Pancreas (tissue), 10 donors: ENCODE results near the gene DCBLD2. TPM values are rescaled to one million over a fixed set of nuclear protein-coding genes. Genes with fewer than 3 reads are reported as not detected.

Source experiments
- ATAC-seq, 4 donors: fragments of 200-7000 bp; cut with Tn5 transposase; one replicate each; pipeline versions ENCODE4 v1.8.0 to v1.9.1; 2020; ENCODE audit warnings: mild to moderate bottlenecking in 4 of 4, moderate library complexity in 4 of 4
- DNase-seq, 6 donors: peaks; one replicate each; pipeline ENCODE4 v3.0.0-alpha.2; 2020
- FAIRE-seq: peaks from 2 replicates; lab custom pipeline; 2012; peaks lifted over from hg19 to GRCh38; lab: Jason Lieb, UNC
- H3K27ac ChIP-seq, 4 donors: fragments of 200-600 bp; sonication (generic); 1 replicate in 3 of 4; 2 replicates in 1 of 4; pipeline versions ENCODE4 v1.5.0 to v1.8.0; 2020
- H3K27me3 ChIP-seq, 4 donors: fragments of 200-600 bp; one replicate each; pipeline ENCODE4 v1.8.0; 2021
- H3K36me3 ChIP-seq, 3 donors: fragments of 200-600 bp; sonication (generic) in 1 of 3; one replicate each; pipeline versions ENCODE4 v1.5.0 to v1.8.0; 2020 to 2021
- H3K4me1 ChIP-seq, 3 donors: fragments of 200-600 bp; one replicate each; pipeline ENCODE4 v1.8.0; 2021
- H3K4me3 ChIP-seq, 4 donors: fragments of 200-600 bp; sonication (generic) in 2 of 4; one replicate each; pipeline versions ENCODE4 v1.5.0 to v1.8.0; 2020 to 2021
- H3K9me3 ChIP-seq, 4 donors: fragments of 200-600 bp; one replicate each; pipeline ENCODE4 v1.8.0; 2021
- CTCF ChIP-seq, 4 donors: fragments of 200-600 bp; sonication (generic) in 3 of 4; IDR thresholded peaks; one replicate each; pipeline versions ENCODE4 v1.5.0 to v1.8.0; 2021; ENCODE audit warnings: antibody characterized with exemption in 4 of 4
- WGBS, 2 donors: extraction: QIAGEN DNeasy Blood & Tissue Kit; methylation state at CpG; one replicate each; pipeline ENCODE4 v1.1.7; 2013; 5-methylcytosine and 5-hydroxymethylcytosine counted together
- intact Hi-C, 3 donors: fragments of 100-400 bp; cut with DNase I; formaldehyde crosslinking; loops; one replicate each; pipeline versions ENCODE4 v1.11.1 to v1.14.2; 2022
- polyA plus RNA-seq, 2 donors: library from polyadenylated mRNA; stranded (reverse); fragments of 200-250 nt; gene quantifications; one replicate each; pipeline ENCODE4 v1.2.3, GENCODE V29; 2013
- total RNA-seq, 6 donors: library from RNA; stranded (reverse); fragmentation: NEBNext Ultra II Directional in 4 of 6; extraction: Animal tissue kit (Norgen Biotek cat#: 25700) in 4 of 6; gene quantifications; one replicate each; pipeline versions ENCODE4 v1.2.1 to v1.2.4, GENCODE V29; 2021 to 2023
- donor health status: healthy with polysubstance abuse.
- donor health status: DM: no; HTN: no; CAD: no; lungs with moderate emphysema.
- donor health status: DM: no; HTN: no; CAD: no.
- donor health status: control.
- donor health status: control.
- donor health status: Bipolar disorder and iron deficiency.
- donor health status: DM: yes; HTN: yes; CAD: no.
- donor health status: DM: no; HTN: no; CAD: no.
- donor health status: DM: no; HTN: no; CAD: no.
- donor health status: DM: yes; HTN: yes; CAD: no.

DCBLD2 gene
- total and polyA plus RNA-seq, 8 donors = 2.2 to 12.9 (median 6.9) TPM

- H3K27me3 ChIP-seq = no peaks in the 10 kb centered on the region
- FAIRE-seq (no peak), DNase-seq (peak in 5 of 6 donors; percentile 42 to 74 (median 44)), ATAC-seq (peak; percentile 60 to 71 (median 68))
- peaks cover 0 to 15% (median 8%) of the 10 kb centered on the region in 3 donors for H3K4me1 ChIP-seq
- WGBS, 2 donors = 0% methylated on average over 10 to 26 of the region's 26 CpGs
- H3K27ac ChIP-seq = peak overlapping the region; percentile 77 to 87 (median 84)
- H3K36me3 ChIP-seq = no peaks in the 10 kb centered on the region
- H3K4me3 ChIP-seq = peak overlapping the region; percentile 92 to 95 (median 94)
- intact Hi-C loops = no loop called here
- H3K9me3 ChIP-seq = no peaks in the 10 kb centered on the region
- TF ChIP-seq CTCF (IDR thresholded peaks at IDR 0.05) = no peak
Measured at GRCh38 chr3:98901119-98901391, 440 bp downstream of the DCBLD2 start.

- H3K36me3 ChIP-seq = no peaks in the 10 kb centered on the region
- no peak for TF ChIP-seq CTCF (IDR thresholded peaks at IDR 0.05)
- intact Hi-C loops = no loop called here
- peak in 1 of 6 donors; percentile 68 for DNase-seq
- no peaks in the 10 kb centered on the region for H3K27me3 ChIP-seq
- peak overlapping the region; percentile 92 to 95 (median 94) for H3K4me3 ChIP-seq
- FAIRE-seq = no peak
- no peaks in the 10 kb centered on the region for H3K9me3 ChIP-seq
- ATAC-seq = no peak
- WGBS, 2 donors = 5% methylated on average over 23 of the region's 23 CpGs
- H3K4me1 ChIP-seq = peaks cover 0 to 15% (median 8%) of the 10 kb centered on the region in 3 donors
- peak overlapping the region; percentile 77 to 87 (median 84) for H3K27ac ChIP-seq
Measured at GRCh38 chr3:98900265-98901118, 1.0 kb downstream of the DCBLD2 start.

- no peaks in the 10 kb centered on the region for H3K36me3 ChIP-seq
- H3K27me3 ChIP-seq = no peaks in the 10 kb centered on the region
- H3K9me3 ChIP-seq = no peaks in the 10 kb centered on the region
- DNase-seq (no peak), FAIRE-seq (no peak), ATAC-seq (no peak)
- no peak for TF ChIP-seq CTCF (IDR thresholded peaks at IDR 0.05)
- WGBS, 2 donors = 41 to 60% methylated on average over 1 of the region's 1 CpG
- no peak overlapping the region for H3K4me3 ChIP-seq
- intact Hi-C loops = no loop called here
- H3K4me1 ChIP-seq = peaks cover 0 to 15% (median 8%) of the 10 kb centered on the region in 3 donors
- H3K27ac ChIP-seq = no peak overlapping the region
Measured at GRCh38 chr3:98897701-98898100, 3.8 kb downstream of the DCBLD2 start.

- no peak for FAIRE-seq
- no peak for DNase-seq
- no peak overlapping the region for H3K4me3 ChIP-seq
- no peaks in the 10 kb centered on the region for H3K27me3 ChIP-seq
- no peaks in the 10 kb centered on the region for H3K9me3 ChIP-seq
- intact Hi-C loops = no loop called here
- WGBS, 2 donors = 85 to 87% methylated on average over 8 of the region's 8 CpGs
- ATAC-seq = no peak
- TF ChIP-seq CTCF (IDR thresholded peaks at IDR 0.05) = no peak
- H3K4me1 ChIP-seq = peaks cover 0 to 4% (median 4%) of the 10 kb centered on the region in 3 donors
- H3K27ac ChIP-seq = no peak overlapping the region
- H3K36me3 ChIP-seq = no peaks in the 10 kb centered on the region
Measured at GRCh38 chr3:98894791-98895576, 6.5 kb downstream of the DCBLD2 start.
